WTC11 (cell line): ENCODE results near the gene TELO2.

Experiments
- ETV6 ChIP-seq: sonication (generic); formaldehyde crosslinking; IDR thresholded peaks from 2 replicates; pipeline ENCODE4 v1.8.1; 2022; ENCODE audit warnings: mild to moderate bottlenecking, missing genetic modification reagents
- IRF2 ChIP-seq: sonication (generic); formaldehyde crosslinking; IDR thresholded peaks from 2 replicates; pipeline ENCODE4 v1.8.0; 2022; ENCODE audit warnings: low read depth, missing genetic modification reagents, borderline replicate concordance
- TF ChIP-seq, protein P1 (sequence below): fragments of 200-600 bp; IDR thresholded peaks from 2 replicates; pipeline ENCODE4 v1.8.0; 2022; ENCODE audit warnings: antibody characterized with exemption
- TF ChIP-seq, protein P2 (sequence below): sonication (generic); formaldehyde crosslinking; IDR thresholded peaks from 2 replicates; pipeline ENCODE4 v1.8.0; 2022; ENCODE audit warnings: mild to moderate bottlenecking, missing genetic modification reagents

DNA sequence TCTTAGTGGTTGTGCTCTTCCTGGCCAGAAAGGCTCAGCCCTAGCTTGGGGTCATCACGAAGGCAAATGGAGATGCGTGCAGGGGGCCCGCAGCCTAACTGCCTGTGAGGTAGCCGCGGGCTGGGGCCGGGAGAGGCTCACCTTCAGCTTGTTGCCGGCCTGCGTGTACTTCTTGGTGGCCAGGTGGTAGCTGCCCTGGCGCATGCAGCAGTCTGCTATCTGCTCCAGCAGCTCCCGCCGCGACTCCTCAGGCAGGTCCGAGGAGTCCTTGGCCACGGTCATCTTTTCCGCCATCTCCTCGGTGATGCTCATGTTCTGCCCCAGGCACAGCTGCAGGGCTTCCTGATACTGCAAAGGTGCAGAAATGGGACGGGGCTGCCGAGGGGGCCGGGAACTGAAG is 27.3 kb downstream of the TELO2 start:
- TF ChIP-seq, protein P1, sequence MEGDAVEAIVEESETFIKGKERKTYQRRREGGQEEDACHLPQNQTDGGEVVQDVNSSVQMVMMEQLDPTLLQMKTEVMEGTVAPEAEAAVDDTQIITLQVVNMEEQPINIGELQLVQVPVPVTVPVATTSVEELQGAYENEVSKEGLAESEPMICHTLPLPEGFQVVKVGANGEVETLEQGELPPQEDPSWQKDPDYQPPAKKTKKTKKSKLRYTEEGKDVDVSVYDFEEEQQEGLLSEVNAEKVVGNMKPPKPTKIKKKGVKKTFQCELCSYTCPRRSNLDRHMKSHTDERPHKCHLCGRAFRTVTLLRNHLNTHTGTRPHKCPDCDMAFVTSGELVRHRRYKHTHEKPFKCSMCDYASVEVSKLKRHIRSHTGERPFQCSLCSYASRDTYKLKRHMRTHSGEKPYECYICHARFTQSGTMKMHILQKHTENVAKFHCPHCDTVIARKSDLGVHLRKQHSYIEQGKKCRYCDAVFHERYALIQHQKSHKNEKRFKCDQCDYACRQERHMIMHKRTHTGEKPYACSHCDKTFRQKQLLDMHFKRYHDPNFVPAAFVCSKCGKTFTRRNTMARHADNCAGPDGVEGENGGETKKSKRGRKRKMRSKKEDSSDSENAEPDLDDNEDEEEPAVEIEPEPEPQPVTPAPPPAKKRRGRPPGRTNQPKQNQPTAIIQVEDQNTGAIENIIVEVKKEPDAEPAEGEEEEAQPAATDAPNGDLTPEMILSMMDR, result no peak
- TF ChIP-seq, protein P2, sequence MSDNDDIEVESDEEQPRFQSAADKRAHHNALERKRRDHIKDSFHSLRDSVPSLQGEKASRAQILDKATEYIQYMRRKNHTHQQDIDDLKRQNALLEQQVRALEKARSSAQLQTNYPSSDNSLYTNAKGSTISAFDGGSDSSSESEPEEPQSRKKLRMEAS (CRISPR knock-in tag), result no peak
- TF ChIP-seq ETV6 (CRISPR knock-in tag) (no peak), IRF2 (CRISPR knock-in tag) (no peak)
